SK-N-SH (cell line): ENCODE data around the gene ABHD1. TPM values are rescaled to one million over a fixed set of nuclear protein-coding genes. Genes with fewer than 3 reads are reported as not detected.

Experiments used
- CTCF ChIA-PET: fragments of 300-600, 350-600 bp; formaldehyde crosslinking; extraction: SDS; loops from one replicate; lab custom pipeline; 2021; lab: Yijun Ruan, JAX
- POLR2A ChIA-PET: fragments of 350-600 bp; sonication (Branson Sonifier 250); formaldehyde crosslinking; extraction: SDS; loops from one replicate; lab custom pipeline; 2020; ENCODE audit warnings: antibody characterized with exemption, inconsistent platforms; lab: Yijun Ruan, JAX
- DNase-seq: peaks from one replicate; pipeline ENCODE4 v3.0.0; 2012
- H2AFZ ChIP-seq: fragments of 200-600 bp; sonication (generic); 2 replicates; pipeline ENCODE4 v1.8.1; 2016; ENCODE audit warnings: antibody characterized with exemption, mild to moderate bottlenecking, low read depth
- H3F3A ChIP-seq: fragments of 200-600 bp; sonication (generic); replicated peaks from 2 replicates; pipeline ENCODE3; 2016; ENCODE audit warnings: antibody characterized with exemption, mild to moderate bottlenecking; ENCODE audit not compliant: insufficient read depth
- H3K27ac ChIP-seq, 2 experiments: fragments of 200-500 bp in 1 of 2; fragments of 200-600 bp in 1 of 2; sonication (Bioruptor generic) in 1 of 2; sonication (generic), shearing (Covaris generic) in 1 of 2; 2 replicates each; pipeline versions ENCODE4 v1.5.1 to v1.6.1; 2014 to 2016; ENCODE audit warnings: low read depth in 2 of 2, inconsistent platforms in 1 of 2, low read length in 1 of 2, mild to moderate bottlenecking in 1 of 2, mixed read lengths in 1 of 2
- H3K27me3 ChIP-seq: fragments of 200-600 bp; sonication (generic), shearing (Covaris generic); 2 replicates; pipeline ENCODE4 v1.6.1; 2016; ENCODE audit warnings: mixed run types; ENCODE audit not compliant: insufficient read depth
- H3K36me3 ChIP-seq, 2 experiments: fragments of 200-500 bp in 1 of 2; fragments of 200-600 bp in 1 of 2; sonication (Bioruptor generic) in 1 of 2; sonication (generic) in 1 of 2; replicated peaks in 1 of 2; 2 replicates each; pipeline versions ENCODE3 to v1.5.1; 2014 to 2016; ENCODE audit warnings: low read length in 1 of 2, mild to moderate bottlenecking in 1 of 2; ENCODE audit not compliant: insufficient read depth in 2 of 2, control insufficient read depth in 1 of 2
- H3K4me1 ChIP-seq, 2 experiments: fragments of 200-500 bp in 1 of 2; fragments of 200-600 bp in 1 of 2; sonication (Bioruptor generic) in 1 of 2; sonication (generic), shearing (Covaris generic) in 1 of 2; 2 replicates each; pipeline versions ENCODE4 v1.5.1 to v1.6.1; 2014 to 2016; ENCODE audit warnings: low read depth in 1 of 2, low read length in 1 of 2, mixed run types in 1 of 2; ENCODE audit not compliant: insufficient read depth in 2 of 2, control insufficient read depth in 1 of 2
- H3K4me2 ChIP-seq: fragments of 200-600 bp; sonication (generic), shearing (Covaris generic); 2 replicates; pipeline ENCODE4 v1.6.1; 2017; ENCODE audit warnings: mixed run types
- H3K4me3 ChIP-seq, 2 experiments: fragments of 200-500 bp in 1 of 2; fragments of 200-600 bp in 1 of 2; sonication (Bioruptor generic) in 1 of 2; sonication (generic), shearing (Covaris generic) in 1 of 2; 2 replicates each; pipeline versions ENCODE4 v1.5.1 to v1.8.1; 2014 to 2016; ENCODE audit warnings: low read depth in 2 of 2, inconsistent platforms in 1 of 2, low read length in 1 of 2, mild to moderate bottlenecking in 1 of 2, mixed read lengths in 1 of 2, moderate library complexity in 1 of 2
- H3K79me2 ChIP-seq: fragments of 200-600 bp; sonication (generic); 2 replicates; pipeline ENCODE4 v1.8.1; 2017; ENCODE audit warnings: mild to moderate bottlenecking; ENCODE audit not compliant: insufficient read depth
- H3K9ac ChIP-seq: fragments of 200-600 bp; sonication (generic); 2 replicates; pipeline ENCODE4 v1.6.1; 2017; ENCODE audit warnings: mixed run types
- H3K9me2 ChIP-seq: fragments of 200-600 bp; sonication (generic); 2 replicates; pipeline ENCODE4 v1.6.1; 2017; ENCODE audit warnings: mixed run types
- H3K9me3 ChIP-seq: fragments of 200-600 bp; sonication (generic); 2 replicates; pipeline ENCODE4 v1.6.1; 2017; ENCODE audit warnings: mixed run types, mild to moderate bottlenecking, moderate library complexity
- H4K20me1 ChIP-seq: fragments of 200-600 bp; sonication (generic); 2 replicates; pipeline ENCODE4 v1.6.1; 2017; ENCODE audit warnings: mild to moderate bottlenecking, mixed run types; ENCODE audit not compliant: insufficient read depth
- EZH2phosphoT487 ChIP-seq: fragments of 200-600 bp; sonication (generic); IDR thresholded peaks from 2 replicates; pipeline ENCODE4 v1.6.1; 2017; ENCODE audit warnings: low read depth, mixed run types, mild to moderate bottlenecking, antibody characterized with exemption, moderate library complexity, borderline replicate concordance
- FOSL2 ChIP-seq: IDR thresholded peaks from 2 replicates; pipeline ENCODE4 v1.4.0; 2012; ENCODE audit warnings: low read depth, mild to moderate bottlenecking, moderate library complexity, borderline replicate concordance
- FOXJ3 ChIP-seq: sonication (generic); formaldehyde crosslinking; IDR thresholded peaks from 2 replicates; pipeline ENCODE4 v1.5.1; 2020; ENCODE audit warnings: mild to moderate bottlenecking, missing genetic modification reagents
- NFIC ChIP-seq: IDR thresholded peaks from 2 replicates; pipeline ENCODE4 v1.4.0; 2012; ENCODE audit warnings: borderline replicate concordance
- REST ChIP-seq: IDR thresholded peaks from 2 replicates; pipeline ENCODE4 v1.6.1; 2012; ENCODE audit warnings: mild to moderate bottlenecking, low read depth, low read length, moderate library complexity
- RXRA ChIP-seq: IDR thresholded peaks from 2 replicates; pipeline ENCODE4 v1.4.0; 2012; ENCODE audit warnings: low read depth, mild to moderate bottlenecking, borderline replicate concordance
- TAF1 ChIP-seq: IDR thresholded peaks from 2 replicates; pipeline ENCODE4 v1.6.1; 2012; ENCODE audit warnings: low read depth, mild to moderate bottlenecking, low read length, moderate library complexity, borderline replicate concordance
- ZBTB33 ChIP-seq: IDR thresholded peaks from 2 replicates; pipeline ENCODE4 v1.4.0; 2012; ENCODE audit warnings: low read depth, borderline replicate concordance
- WGBS: methylation state at CpG from one replicate; pipeline ENCODE4 v1.1.6; 2017; ENCODE audit warnings: low lambda C conversion rate; 5-methylcytosine and 5-hydroxymethylcytosine counted together
- polyA plus RNA-seq, 3 experiments: library from polyadenylated mRNA; depleted of rRNA; stranded (reverse); fragments of >200 nt; gene quantifications; 2 replicates each; pipeline ENCODE4 v1.2.3, GENCODE V29; 2012
- TF ChIP-seq, protein P1 (sequence below): fragments of 150-350 bp; IDR thresholded peaks from 2 replicates; pipeline ENCODE4 v1.6.1; 2016; ENCODE audit warnings: mild to moderate bottlenecking, low read depth, low read length
- TF ChIP-seq, protein P2 (sequence below): IDR thresholded peaks from 2 replicates; pipeline ENCODE4 v1.4.0; 2012; ENCODE audit warnings: low read depth

ABHD1 gene
- polyA plus RNA-seq, 1 of the 3 experiments (the other 2 are of a cell fraction): 3.3 TPM

DNA sequence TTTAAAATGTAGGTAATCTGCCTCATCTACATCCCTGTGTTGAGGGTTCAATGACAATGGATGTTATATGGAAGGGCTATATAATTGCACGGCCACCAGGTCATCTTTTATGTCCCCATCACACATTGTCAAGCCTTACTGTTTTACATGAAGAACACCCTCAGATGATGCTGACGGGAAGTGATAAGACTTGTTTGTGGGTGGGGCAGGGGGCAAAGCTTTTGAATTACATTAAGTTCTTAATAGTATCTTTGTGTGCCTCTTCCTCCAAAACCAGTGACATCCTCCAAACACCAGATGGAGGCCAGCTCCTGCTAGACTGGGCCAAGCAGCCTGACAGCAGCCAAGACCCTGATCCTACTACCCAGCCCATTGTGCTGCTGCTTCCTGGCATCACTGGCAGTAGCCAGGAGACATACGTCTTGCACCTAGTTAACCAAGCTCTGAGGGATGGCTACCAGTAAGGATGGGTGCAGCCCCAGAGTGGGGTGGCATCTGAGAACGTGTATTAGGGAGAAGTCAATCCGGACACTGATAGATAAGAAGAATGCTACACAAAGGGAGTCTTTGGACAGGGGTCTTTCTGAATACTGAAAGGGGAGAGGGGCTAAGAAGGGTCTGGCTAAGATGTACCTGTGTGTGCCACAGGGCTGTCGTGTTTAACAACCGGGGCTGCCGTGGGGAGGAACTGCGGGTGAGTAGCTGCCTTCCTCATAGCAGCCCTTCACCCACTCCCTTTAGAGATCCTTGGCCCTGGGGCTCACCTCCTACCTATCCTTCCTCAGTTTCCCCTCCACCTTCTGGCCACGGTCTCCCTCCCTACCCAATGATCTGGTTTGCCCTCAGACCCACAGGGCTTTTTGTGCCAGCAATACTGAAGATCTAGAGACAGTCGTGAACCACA is 5.3 kb downstream of the ABHD1 start:
- H3K9me2 ChIP-seq: no peaks in the 10 kb centered on the region
- H4K20me1 ChIP-seq: peaks cover 9% of the 10 kb centered on the region; the same call in 1 of the 2 replicates
- POLR2A ChIA-PET: no interaction called here
- peaks cover 9 to 32% of the 10 kb centered on the region in 2 experiments for H3K36me3 ChIP-seq
- no peak overlapping the region for H3K4me2 ChIP-seq
- no peaks in the 10 kb centered on the region for H3F3A ChIP-seq
- peaks cover 7 to 18% of the 10 kb centered on the region in 2 experiments; a peak in 3 of 4 replicates for H3K4me1 ChIP-seq
- no peak overlapping the region for H3K27ac ChIP-seq
- H3K27me3 ChIP-seq: no peaks in the 10 kb centered on the region
- H3K4me3 ChIP-seq: no peak overlapping the region
- H3K9me3 ChIP-seq: no peaks in the 10 kb centered on the region
- TF ChIP-seq TAF1 (no peak), RXRA (no peak), FOXJ3 (CRISPR knock-in tag) (no peak), EZH2phosphoT487 (no peak), ZBTB33 (no peak), FOSL2 (no peak), NFIC (no peak), REST (no peak)
- TF ChIP-seq, protein P1, sequence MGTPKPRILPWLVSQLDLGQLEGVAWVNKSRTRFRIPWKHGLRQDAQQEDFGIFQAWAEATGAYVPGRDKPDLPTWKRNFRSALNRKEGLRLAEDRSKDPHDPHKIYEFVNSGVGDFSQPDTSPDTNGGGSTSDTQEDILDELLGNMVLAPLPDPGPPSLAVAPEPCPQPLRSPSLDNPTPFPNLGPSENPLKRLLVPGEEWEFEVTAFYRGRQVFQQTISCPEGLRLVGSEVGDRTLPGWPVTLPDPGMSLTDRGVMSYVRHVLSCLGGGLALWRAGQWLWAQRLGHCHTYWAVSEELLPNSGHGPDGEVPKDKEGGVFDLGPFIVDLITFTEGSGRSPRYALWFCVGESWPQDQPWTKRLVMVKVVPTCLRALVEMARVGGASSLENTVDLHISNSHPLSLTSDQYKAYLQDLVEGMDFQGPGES: no peak
- TF ChIP-seq, protein P2, sequence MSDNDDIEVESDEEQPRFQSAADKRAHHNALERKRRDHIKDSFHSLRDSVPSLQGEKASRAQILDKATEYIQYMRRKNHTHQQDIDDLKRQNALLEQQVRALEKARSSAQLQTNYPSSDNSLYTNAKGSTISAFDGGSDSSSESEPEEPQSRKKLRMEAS: no peak
- no peak overlapping the region for H2AFZ ChIP-seq
- 91% methylated on average over 11 of the region's 11 CpGs for WGBS
- no peak overlapping the region for H3K9ac ChIP-seq
- CTCF ChIA-PET: interaction anchor here (1.0 to 1.4 kb wide), 4 partner anchors 31 to 175 kb away, joined by 3 to 6 read pairs (median 4); no protein-coding TSS in a partner anchor
- H3K79me2 ChIP-seq: peaks cover 17% of the 10 kb centered on the region
- no peak for DNase-seq
